ENCODE results near the gene GPC6.

DNA sequence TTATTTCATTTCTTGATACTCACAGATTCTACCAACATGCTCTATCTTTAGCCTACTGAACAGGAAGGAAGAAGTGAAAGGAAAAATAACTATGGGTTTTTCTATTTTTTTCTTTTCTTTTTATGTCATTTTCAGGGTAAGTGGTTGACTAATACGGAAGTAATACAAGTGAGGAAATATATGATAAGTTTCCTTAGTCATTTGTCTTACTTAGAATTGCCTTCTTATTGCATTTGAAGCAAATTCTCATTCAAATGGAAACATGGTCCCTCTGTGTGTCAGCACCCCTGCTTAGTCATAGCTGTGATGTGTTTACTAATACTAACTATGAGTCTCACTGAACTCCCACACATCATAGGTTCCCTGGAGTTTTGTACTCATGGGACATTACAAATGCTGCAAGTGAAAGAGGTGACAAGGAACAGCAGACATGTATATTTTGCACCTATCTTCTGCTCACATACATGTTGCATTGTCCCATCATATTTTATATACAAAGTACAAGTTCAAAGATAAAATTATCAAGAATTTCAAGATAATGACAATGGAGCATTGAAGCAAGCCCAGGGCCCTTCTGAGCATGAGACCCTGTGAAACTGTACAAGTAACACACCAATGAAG is 1192.8 kb downstream of the GPC6 start:
- TF ChIP-seq, protein P1, sequence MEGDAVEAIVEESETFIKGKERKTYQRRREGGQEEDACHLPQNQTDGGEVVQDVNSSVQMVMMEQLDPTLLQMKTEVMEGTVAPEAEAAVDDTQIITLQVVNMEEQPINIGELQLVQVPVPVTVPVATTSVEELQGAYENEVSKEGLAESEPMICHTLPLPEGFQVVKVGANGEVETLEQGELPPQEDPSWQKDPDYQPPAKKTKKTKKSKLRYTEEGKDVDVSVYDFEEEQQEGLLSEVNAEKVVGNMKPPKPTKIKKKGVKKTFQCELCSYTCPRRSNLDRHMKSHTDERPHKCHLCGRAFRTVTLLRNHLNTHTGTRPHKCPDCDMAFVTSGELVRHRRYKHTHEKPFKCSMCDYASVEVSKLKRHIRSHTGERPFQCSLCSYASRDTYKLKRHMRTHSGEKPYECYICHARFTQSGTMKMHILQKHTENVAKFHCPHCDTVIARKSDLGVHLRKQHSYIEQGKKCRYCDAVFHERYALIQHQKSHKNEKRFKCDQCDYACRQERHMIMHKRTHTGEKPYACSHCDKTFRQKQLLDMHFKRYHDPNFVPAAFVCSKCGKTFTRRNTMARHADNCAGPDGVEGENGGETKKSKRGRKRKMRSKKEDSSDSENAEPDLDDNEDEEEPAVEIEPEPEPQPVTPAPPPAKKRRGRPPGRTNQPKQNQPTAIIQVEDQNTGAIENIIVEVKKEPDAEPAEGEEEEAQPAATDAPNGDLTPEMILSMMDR (IDR thresholded peaks at IDR 0.05; ENCODE audit: low read depth, low read length), result no peak
- no peak for TF ChIP-seq EZH2phosphoT487 (IDR thresholded peaks at IDR 0.05; ENCODE audit: low read depth)
